Ovary (tissue), 3 donors: ENCODE data around the gene PRAMEF33.
"Not testable (repeated sequence)": the region's sequence is repeated elsewhere in the genome, so short reads cannot be mapped to it uniquely, and the experiment has no call there.

Experiments used
- CTCF ChIP-seq, 3 donors: fragments of 450-650 bp in 2 of 3; fragments of 200-600 bp in 1 of 3; IDR thresholded peaks; one replicate each; pipeline versions ENCODE4 v1.5.1 to v1.8.0; 2016 to 2022; ENCODE audit warnings: antibody characterized with exemption in 3 of 3, mild to moderate bottlenecking in 1 of 3
- POLR2A ChIP-seq: fragments of 450-650 bp; IDR thresholded peaks from one replicate; pipeline ENCODE4 v1.6.1; 2017; ENCODE audit warnings: antibody characterized with exemption, mild to moderate bottlenecking, moderate library complexity
- donor health status: DM: no; HTN: no; CAD: no.

GRCh38 chr1:13289030-13289429 is 14.3 kb upstream of the PRAMEF33 start:
- not testable (repeated sequence) for TF ChIP-seq CTCF (IDR thresholded peaks at IDR 0.05); POLR2A
